A673 (cell line): ENCODE measurements around the gene SRSF9. TPM values are rescaled to one million over a fixed set of nuclear protein-coding genes. Genes with fewer than 3 reads are reported as not detected.

ENCODE experiments used
- BruUV-seq: library from RNA; stranded (reverse); fragments of 400-500 nt; replicated peaks from 2 replicates; lab custom pipeline; 2021; lab: Mats Ljungman, UMichigan
- CTCF ChIA-PET: fragments of 300-600 bp; sonication (Branson Sonifier 250); formaldehyde crosslinking; loops from one replicate; lab custom pipeline; 2022; ENCODE audit warnings: antibody characterized with exemption; lab: Charles Lee
- POLR2A ChIA-PET: fragments of 300-600 bp; sonication (Branson Sonifier 250); formaldehyde crosslinking; loops from one replicate; lab custom pipeline; 2022; ENCODE audit warnings: antibody characterized with exemption; ENCODE audit not compliant: low non-redundant PET; lab: Charles Lee
- DNase-seq: peaks from one replicate; pipeline ENCODE4 v3.0.0-alpha.2; 2015; ENCODE audit warnings: low spot score
- H3K27ac ChIP-seq: fragments of 200-600 bp; sonication (generic); 2 replicates; pipeline ENCODE4 v1.5.1; 2016; ENCODE audit warnings: mixed run types, low read depth, mild to moderate bottlenecking, mixed read lengths, antibody characterized with exemption, low read length; ENCODE audit not compliant: poor library complexity, severe bottlenecking
- H3K27me3 ChIP-seq: fragments of 200-600 bp; sonication (generic); replicated peaks from 2 replicates; pipeline ENCODE4 v1.6.1; 2017; ENCODE audit warnings: mixed run types, low read depth, mild to moderate bottlenecking, mixed read lengths, antibody characterized with exemption, low read length; ENCODE audit not compliant: insufficient read depth, poor library complexity
- H3K36me3 ChIP-seq: fragments of 200-600 bp; sonication (generic); 2 replicates; pipeline ENCODE4 v1.6.1; 2016; ENCODE audit warnings: mixed run types, mild to moderate bottlenecking, mixed read lengths, antibody characterized with exemption, low read length; ENCODE audit not compliant: insufficient read depth, poor library complexity, severe bottlenecking
- H3K4me1 ChIP-seq: fragments of 200-600 bp; sonication (generic); 2 replicates; pipeline ENCODE4 v1.6.1; 2017; ENCODE audit warnings: mixed run types, mild to moderate bottlenecking, mixed read lengths, antibody characterized with exemption, low read length; ENCODE audit not compliant: insufficient read depth, poor library complexity, severe bottlenecking
- H3K4me3 ChIP-seq: fragments of 200-600 bp; sonication (generic); 2 replicates; pipeline ENCODE4 v1.5.1; 2016; ENCODE audit warnings: low read depth, mixed run types, mild to moderate bottlenecking, mixed read lengths, low read length; ENCODE audit not compliant: poor library complexity, severe bottlenecking
- H3K9me3 ChIP-seq: fragments of 200-600 bp; sonication (generic); 2 replicates; pipeline ENCODE4 v1.6.1; 2016; ENCODE audit warnings: mixed run types, low read depth, mild to moderate bottlenecking, mixed read lengths, antibody characterized with exemption, low read length; ENCODE audit not compliant: poor library complexity, severe bottlenecking
- EZH2 ChIP-seq: fragments of 200-600 bp; sonication (generic); IDR thresholded peaks from 2 replicates; pipeline ENCODE4 v1.6.1; 2017; ENCODE audit warnings: borderline replicate concordance, low read depth, mild to moderate bottlenecking, mixed read lengths, antibody characterized with exemption, low read length; ENCODE audit not compliant: poor library complexity, severe bottlenecking
- intact Hi-C: fragments of 100-400 bp; cut with micrococcal nuclease; formaldehyde crosslinking; loops from one replicate; pipeline ENCODE4 v1.10.0; 2022; ENCODE audit not compliant: unreplicated experiment
- total RNA-seq: library from RNA; stranded (reverse); gene quantifications from 2 replicates; pipeline ENCODE4 v1.2.3, GENCODE V29; 2021
- TF ChIP-seq, protein P1 (sequence below): fragments of 300-800, 200-600 bp; sonication (generic); conservative IDR thresholded peaks from 2 replicates; pipeline ENCODE4 v1.5.1; 2017; ENCODE audit warnings: low read depth, mild to moderate bottlenecking, antibody characterized with exemption, low read length, moderate library complexity, mixed read lengths

The SRSF9 gene
- total RNA-seq, 1 experiment from 2014 or later, result 328 TPM

DNA sequence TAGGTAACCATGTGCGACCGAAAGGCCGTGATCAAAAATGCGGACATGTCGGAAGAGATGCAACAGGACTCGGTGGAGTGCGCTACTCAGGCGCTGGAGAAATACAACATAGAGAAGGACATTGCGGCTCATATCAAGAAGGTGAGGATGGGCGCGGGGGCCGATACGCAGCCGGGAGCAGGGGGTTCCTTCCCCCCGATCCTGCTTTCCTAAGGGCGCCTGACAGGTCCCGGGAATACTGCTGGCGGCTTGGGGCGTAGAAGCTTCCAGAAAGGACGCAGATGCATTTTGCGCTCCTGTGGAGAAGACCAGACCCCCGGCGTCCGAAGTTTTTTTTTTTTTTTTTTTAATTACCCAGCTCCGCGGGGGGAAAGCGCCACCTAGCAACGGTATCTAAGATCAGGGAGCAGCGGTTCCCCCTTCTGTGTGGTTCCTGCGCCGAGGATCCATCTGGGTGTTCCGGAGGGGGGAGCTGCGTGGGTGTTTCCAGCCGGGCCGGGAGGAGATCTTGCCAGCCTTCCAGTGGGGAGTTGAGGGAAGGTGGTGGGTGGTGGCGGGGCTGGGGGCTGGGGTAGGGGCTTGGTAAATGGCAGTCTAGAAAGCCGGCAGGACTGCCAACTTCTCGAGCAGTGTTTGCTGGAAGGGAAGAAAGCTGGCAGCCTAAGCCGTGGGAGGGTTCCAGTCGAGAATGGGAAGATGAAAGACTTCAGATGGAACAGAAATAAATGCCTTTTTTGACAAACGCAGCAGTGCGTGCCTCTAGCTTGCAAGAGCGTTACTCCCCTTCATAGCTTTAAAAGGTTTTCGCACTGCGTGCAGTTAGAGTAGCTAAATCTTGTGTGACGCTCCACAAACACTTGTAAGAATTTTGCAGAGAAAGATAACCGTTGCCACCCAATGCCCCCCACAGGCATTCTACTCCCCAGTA lies 27.1 kb upstream of the SRSF9 start:
- BruUV-seq, result no TSS peak
- CTCF ChIA-PET, result interaction anchor here (0.6 kb wide), 1 partner anchor 86 kb away, joined by 3 read pairs; no protein-coding TSS in a partner anchor
- no peaks in the 10 kb centered on the region for H3K27me3 ChIP-seq
- peak overlapping the region; percentile 93 for H3K4me3 ChIP-seq
- POLR2A ChIA-PET, result interaction anchor here (0.5 to 0.7 kb wide), 5 partner anchors 24 to 1872 kb away, joined by 4 to 10 read pairs (median 6); partner anchors contain the start of gene POP5
- TF ChIP-seq EZH2, result no peak
- TF ChIP-seq, protein P1, sequence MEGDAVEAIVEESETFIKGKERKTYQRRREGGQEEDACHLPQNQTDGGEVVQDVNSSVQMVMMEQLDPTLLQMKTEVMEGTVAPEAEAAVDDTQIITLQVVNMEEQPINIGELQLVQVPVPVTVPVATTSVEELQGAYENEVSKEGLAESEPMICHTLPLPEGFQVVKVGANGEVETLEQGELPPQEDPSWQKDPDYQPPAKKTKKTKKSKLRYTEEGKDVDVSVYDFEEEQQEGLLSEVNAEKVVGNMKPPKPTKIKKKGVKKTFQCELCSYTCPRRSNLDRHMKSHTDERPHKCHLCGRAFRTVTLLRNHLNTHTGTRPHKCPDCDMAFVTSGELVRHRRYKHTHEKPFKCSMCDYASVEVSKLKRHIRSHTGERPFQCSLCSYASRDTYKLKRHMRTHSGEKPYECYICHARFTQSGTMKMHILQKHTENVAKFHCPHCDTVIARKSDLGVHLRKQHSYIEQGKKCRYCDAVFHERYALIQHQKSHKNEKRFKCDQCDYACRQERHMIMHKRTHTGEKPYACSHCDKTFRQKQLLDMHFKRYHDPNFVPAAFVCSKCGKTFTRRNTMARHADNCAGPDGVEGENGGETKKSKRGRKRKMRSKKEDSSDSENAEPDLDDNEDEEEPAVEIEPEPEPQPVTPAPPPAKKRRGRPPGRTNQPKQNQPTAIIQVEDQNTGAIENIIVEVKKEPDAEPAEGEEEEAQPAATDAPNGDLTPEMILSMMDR, result 0 out of 2 replicates have a peak, but pooled peaks have one; percentile 23
- H3K4me1 ChIP-seq, result peaks cover 17% of the 10 kb centered on the region
- intact Hi-C loops, result loop anchor here (2.0 kb wide), 1 partner anchor 28 kb away; the partner anchor contains the start of gene SRSF9
- H3K36me3 ChIP-seq, result peaks cover 34% of the 10 kb centered on the region
- DNase-seq, result peak; percentile 72
- H3K9me3 ChIP-seq, result no peaks in the 10 kb centered on the region
- peak overlapping the region; percentile 83 for H3K27ac ChIP-seq

DNA sequence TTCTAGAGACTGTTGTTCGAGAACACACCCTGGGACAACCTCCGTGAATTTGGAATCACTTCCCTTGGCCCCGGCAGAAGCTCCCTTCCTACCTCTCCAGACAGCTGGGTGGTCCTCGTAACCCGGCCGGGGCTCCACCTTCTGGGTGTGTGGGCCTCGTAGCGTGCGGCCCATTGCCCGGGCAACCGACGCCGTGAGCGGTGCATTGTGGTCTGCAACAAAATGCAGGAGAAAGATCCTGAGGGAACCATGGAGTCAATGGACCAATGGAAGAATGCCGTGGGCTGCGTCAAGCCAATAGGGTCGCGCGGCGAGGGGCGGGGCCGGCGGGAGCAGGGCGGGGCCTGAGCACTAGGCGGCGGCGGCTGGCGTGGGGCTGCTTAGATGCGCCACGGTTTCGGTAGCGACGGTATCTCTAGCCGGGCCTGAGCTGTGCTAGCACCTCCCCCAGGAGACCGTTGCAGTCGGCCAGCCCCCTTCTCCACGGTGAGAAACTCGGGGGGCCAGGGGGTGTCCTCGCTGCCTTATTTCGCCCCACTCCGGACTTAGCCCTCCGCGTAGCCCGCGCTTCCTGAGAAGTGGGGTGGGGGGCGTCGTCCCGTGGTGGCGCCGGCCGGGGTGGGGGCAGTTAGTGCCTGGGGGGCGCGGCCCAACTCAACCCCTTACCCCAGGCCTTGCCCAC lies 26.3 kb upstream of the SRSF9 start, which contains the start of gene DYNLL1:
TSS of gene DYNLL1 (plus strand) at position 383 of the 682 bp plus-strand sequence. CDS start 309 bp downstream, outside the sequence.
- Histone ChIP-seq H3K4me1 (peaks cover 17% of the 10 kb centered on the region), H3K27me3 (no peaks in the 10 kb centered on the region), H3K36me3 (peaks cover 28% of the 10 kb centered on the region), H3K4me3 (peak within 1 kb of the TSS; percentile 93), H3K27ac (peak within 1 kb of the TSS; percentile 83), H3K9me3 (no peaks in the 10 kb centered on the region)
- POLR2A ChIA-PET, result interaction anchor here (0.6 to 0.7 kb wide), 3 partner anchors 183 to 884 kb away, joined by 4 to 6 read pairs (median 5); no protein-coding TSS in a partner anchor
- peak; percentile 97 for DNase-seq
- intact Hi-C loops, result loop anchor here (2.0 kb wide), 1 partner anchor 27 kb away; the partner anchor contains the start of gene SRSF9
- no TSS peak for BruUV-seq
- CTCF ChIA-PET, result no interaction called here
- TF ChIP-seq, protein P1, result no peak
- no peak for TF ChIP-seq EZH2

GRCh38 chr12:120495186-120495730 lies 25.7 kb upstream of the SRSF9 start:
- Histone ChIP-seq H3K9me3 (no peaks in the 10 kb centered on the region), H3K27me3 (no peaks in the 10 kb centered on the region), H3K4me3 (peak overlapping the region; percentile 93), H3K36me3 (peaks cover 23% of the 10 kb centered on the region), H3K4me1 (peaks cover 17% of the 10 kb centered on the region), H3K27ac (peak overlapping the region; percentile 83)
- ChIA-PET CTCF (interaction anchor here (0.5 kb wide), 1 partner anchor 12 kb away, joined by 5 read pairs; no protein-coding TSS in a partner anchor), POLR2A (interaction anchor here (0.6 to 0.7 kb wide), 2 partner anchors 182 to 473 kb away, joined by 5 to 6 read pairs; no protein-coding TSS in a partner anchor)
- intact Hi-C loops, result no loop called here
- TF ChIP-seq, protein P1, result no peak
- no peak for TF ChIP-seq EZH2
- BruUV-seq, result no TSS peak
- DNase-seq, result no peak
